ENCODE measurements around the gene ZNF385C. TPM values are rescaled to one million over a fixed set of nuclear protein-coding genes. Genes with fewer than 3 reads are reported as not detected.

Gene ZNF385C
- total RNA-seq, 4 donors from 2014 or later, result 0.26 to 0.78 TPM; not detected in 2

GRCh38 chr17:42019509-42020404 lies 78.5 kb downstream of the ZNF385C start, which contains the start of gene NKIRAS2:
NKIRAS2 (plus strand) TSS chr17:42020090; CDS start chr17:42021578, 1,488 bp downstream.
- in situ Hi-C loops (cut with MboI; ENCODE audit: low sequenced_read_pairs in 4 of 4), result loop anchor here in 3 of 4 donors (10.0 kb wide), 2 partner anchors 85 to 95 kb away; partner anchors contain the start of gene DHX58 (in 2 of the 3)

GRCh38 chr17:42018988-42019387 lies 79.3 kb downstream of the ZNF385C start:
- no peak for TF ChIP-seq CTCF (IDR thresholded peaks at IDR 0.05 in 4 of 5, conservative IDR thresholded peaks at IDR 0.05 in 1 of 5)
- TF ChIP-seq POLR2A (IDR thresholded peaks at IDR 0.05), result no peak
- peaks cover 0 to 22% of the 10 kb centered on the region in 2 donors for H3K36me3 ChIP-seq
- no peak overlapping the region for H3K27ac ChIP-seq
- H3K27me3 ChIP-seq, result no peaks in the 10 kb centered on the region
- H3K9me3 ChIP-seq, result no peaks in the 10 kb centered on the region
- no peak for ATAC-seq
- H3K4me1 ChIP-seq, result peaks cover 51% of the 10 kb centered on the region in 2 donors
- no peak for DNase-seq
- intact Hi-C loops (cut with DNase I; ENCODE audit: low total_unique reads) (loop anchor here (5.0 kb wide), 1 partner anchor 232 kb away; the partner anchor contains the start of gene JUP), in situ Hi-C loops (cut with MboI; ENCODE audit: low sequenced_read_pairs in 4 of 4) (no loop called here)
- no peak overlapping the region for H3K4me3 ChIP-seq

More at GRCh38 chr17:42019509-42020404, 78.5 kb downstream of the ZNF385C start, which contains the start of gene NKIRAS2:
- Histone ChIP-seq H3K4me1 (peaks cover 50 to 51% of the 10 kb centered on the region in 2 donors), H3K27ac (peak within 1 kb of the TSS; percentile 90 to 96 (median 94)), H3K9me3 (no peaks in the 10 kb centered on the region), H3K36me3 (peaks cover 0 to 23% of the 10 kb centered on the region in 2 donors), H3K4me3 (peak within 1 kb of the TSS; percentile 77 to 99 (median 96)), H3K27me3 (no peaks in the 10 kb centered on the region)
- ATAC-seq (peak; percentile 59 to 66), DNase-seq (peak; percentile 91 to 93)
- intact Hi-C loops (cut with DNase I; ENCODE audit: low total_unique reads), result loop anchor here (5.0 kb wide), 1 partner anchor 232 kb away; the partner anchor contains the start of gene JUP
- TF ChIP-seq POLR2A (IDR thresholded peaks at IDR 0.05), result peak; percentile 58 to 66
- peak; percentile 91 to 98 (median 96) for TF ChIP-seq CTCF (IDR thresholded peaks at IDR 0.05 in 4 of 5, conservative IDR thresholded peaks at IDR 0.05 in 1 of 5)

GRCh38 chr17:42018339-42018738 lies 79.9 kb downstream of the ZNF385C start:
- intact Hi-C loops (cut with DNase I; ENCODE audit: low total_unique reads), result loop anchor here (5.0 kb wide), 1 partner anchor 231 kb away; the partner anchor contains the start of gene JUP
- DNase-seq (no peak), ATAC-seq (no peak)
- H3K27me3 ChIP-seq, result no peaks in the 10 kb centered on the region
- H3K36me3 ChIP-seq, result peaks cover 0 to 17% of the 10 kb centered on the region in 2 donors
- H3K4me1 ChIP-seq, result peaks cover 55 to 57% of the 10 kb centered on the region in 2 donors
- peak overlapping the region; percentile 85 to 98 (median 89) for H3K4me3 ChIP-seq
- no peak for TF ChIP-seq CTCF (IDR thresholded peaks at IDR 0.05 in 4 of 5, conservative IDR thresholded peaks at IDR 0.05 in 1 of 5)
- TF ChIP-seq POLR2A (IDR thresholded peaks at IDR 0.05), result no peak
- in situ Hi-C loops (cut with MboI; ENCODE audit: low sequenced_read_pairs in 4 of 4), result no loop called here
- H3K27ac ChIP-seq, result peak overlapping the region; percentile 88 to 98 (median 92)
- no peaks in the 10 kb centered on the region for H3K9me3 ChIP-seq

GRCh38 chr17:42017866-42018200 lies 80.4 kb downstream of the ZNF385C start:
- Histone ChIP-seq H3K36me3 (peaks cover 0 to 12% of the 10 kb centered on the region in 2 donors), H3K27me3 (no peaks in the 10 kb centered on the region), H3K4me3 (peak overlapping the region; percentile 85 to 98 (median 89)), H3K9me3 (no peaks in the 10 kb centered on the region), H3K4me1 (peaks cover 60 to 61% of the 10 kb centered on the region in 2 donors), H3K27ac (peak overlapping the region; percentile 88 to 98 (median 92))
- intact Hi-C loops (cut with DNase I; ENCODE audit: low total_unique reads) (loop anchor here (2.0 to 5.0 kb wide), 2 partner anchors 51 to 231 kb away; partner anchors contain the start of genes CNP and JUP), in situ Hi-C loops (cut with MboI; ENCODE audit: low sequenced_read_pairs in 4 of 4) (no loop called here)
- ATAC-seq, result no peak
- no peak for TF ChIP-seq CTCF (IDR thresholded peaks at IDR 0.05 in 4 of 5, conservative IDR thresholded peaks at IDR 0.05 in 1 of 5)
- no peak for TF ChIP-seq POLR2A (IDR thresholded peaks at IDR 0.05)
- DNase-seq, result no peak

Data from gastrocnemius medialis (tissue), 4 donors.